Liver (tissue), 9 donors: ENCODE measurements around the gene CLN6. TPM values are rescaled to one million over a fixed set of nuclear protein-coding genes. Genes with fewer than 3 reads are reported as not detected.

Source experiments
- DNase-seq: peaks from one replicate; pipeline ENCODE4 v3.0.0-alpha.2; 2017; ENCODE audit warnings: low spot score
- H3K27ac ChIP-seq, 2 donors: one replicate each; pipeline ENCODE4 v1.7.0; 2013; ENCODE audit warnings: inconsistent platforms in 2 of 2, low read length in 2 of 2, control low read depth in 1 of 2, low read depth in 1 of 2, mild to moderate bottlenecking in 1 of 2
- H3K27me3 ChIP-seq, 4 donors: one replicate each; pipeline versions ENCODE4 v1.6.1 to v1.7.0; 2013; ENCODE audit warnings: low read length in 3 of 4, inconsistent platforms in 1 of 4, mild to moderate bottlenecking in 1 of 4, moderate library complexity in 1 of 4; ENCODE audit not compliant: control insufficient read depth in 4 of 4, insufficient read depth in 4 of 4
- H3K36me3 ChIP-seq, 4 donors: one replicate each; pipeline versions ENCODE4 v1.6.1 to v1.7.0; 2013; ENCODE audit warnings: low read length in 3 of 4, mild to moderate bottlenecking in 3 of 4, low read depth in 1 of 4, moderate library complexity in 1 of 4; ENCODE audit not compliant: control insufficient read depth in 4 of 4, insufficient read depth in 3 of 4
- H3K4me1 ChIP-seq, 4 donors: one replicate each; pipeline versions ENCODE4 v1.6.1 to v1.7.0; 2013; ENCODE audit warnings: low read length in 3 of 4, mild to moderate bottlenecking in 3 of 4, moderate library complexity in 1 of 4; ENCODE audit not compliant: control insufficient read depth in 4 of 4, insufficient read depth in 4 of 4
- H3K4me3 ChIP-seq, 3 donors: one replicate each; pipeline versions ENCODE4 v1.6.1 to v1.7.0; 2013; ENCODE audit warnings: low read length in 3 of 3, control low read depth in 1 of 3, low read depth in 1 of 3, mild to moderate bottlenecking in 1 of 3
- H3K9ac ChIP-seq, 2 donors: one replicate each; pipeline ENCODE4 v1.7.0; 2013; ENCODE audit warnings: low read length in 2 of 2, mild to moderate bottlenecking in 2 of 2, moderate library complexity in 2 of 2, control low read depth in 1 of 2, low read depth in 1 of 2
- H3K9me3 ChIP-seq, 4 donors: one replicate each; pipeline versions ENCODE4 v1.6.1 to v1.7.0; 2013; ENCODE audit warnings: low read length in 3 of 4; ENCODE audit not compliant: control insufficient read depth in 4 of 4
- CTCF ChIP-seq: fragments of 150-350 bp; IDR thresholded peaks from 2 replicates; pipeline ENCODE4 v1.5.1; 2017; ENCODE audit warnings: improper control_type of control experiment, low read depth, low read length; ENCODE audit not compliant: missing input control
- GABPA ChIP-seq, 2 donors: IDR thresholded peaks in 1 of 2; conservative IDR thresholded peaks in 1 of 2; 2 replicates each; pipeline ENCODE4 v1.6.1; 2016; ENCODE audit warnings: antibody characterized with exemption in 2 of 2, mild to moderate bottlenecking in 1 of 2, moderate library complexity in 1 of 2
- RAD21 ChIP-seq, 2 donors: IDR thresholded peaks; 2 replicates each; pipeline ENCODE4 v1.6.1; 2016; ENCODE audit warnings: antibody characterized with exemption in 2 of 2, mild to moderate bottlenecking in 2 of 2
- TAF1 ChIP-seq: conservative IDR thresholded peaks from 2 replicates; pipeline ENCODE4 v1.6.1; 2016; ENCODE audit warnings: antibody characterized with exemption, mild to moderate bottlenecking
- WGBS: extraction: QIAGEN DNeasy Blood & Tissue Kit; methylation state at CpG from one replicate; pipeline ENCODE4 v1.1.7; 2013; 5-methylcytosine and 5-hydroxymethylcytosine counted together
- polyA plus RNA-seq, 2 donors: library from polyadenylated mRNA; stranded (reverse) in 1 of 2; unstranded in 1 of 2; fragments of 200-250 nt in 1 of 2; fragments of >200 nt in 1 of 2; fragmentation: Nextera tagmentation in 1 of 2; extraction: Ambion mirVana in 1 of 2; gene quantifications; one replicate each; pipeline versions ENCODE4 v1.2.1 to v1.2.3, GENCODE V29; 2013 to 2015
- total RNA-seq, 2 donors: library from RNA; depleted of rRNA; stranded (reverse); fragments of >200 nt; gene quantifications; one replicate each; pipeline ENCODE4 v1.2.3, GENCODE V29; 2014
- TF ChIP-seq, protein P1 (sequence below): IDR thresholded peaks from 2 replicates; pipeline ENCODE4 v1.6.1; 2016; ENCODE audit warnings: antibody characterized with exemption
- TF ChIP-seq, protein P2 (sequence below): IDR thresholded peaks from 2 replicates; pipeline ENCODE4 v1.6.1; 2016; ENCODE audit warnings: antibody characterized with exemption, mild to moderate bottlenecking
- donor health status: healthy.
- donor health status: healthy.
- donor health status: healthy.
- donor health status: healthy.
- donor health status: healthy.

Gene CLN6
- total and polyA plus RNA-seq, 4 donors: 7.2 to 21.2 (median 15.4) TPM

DNA sequence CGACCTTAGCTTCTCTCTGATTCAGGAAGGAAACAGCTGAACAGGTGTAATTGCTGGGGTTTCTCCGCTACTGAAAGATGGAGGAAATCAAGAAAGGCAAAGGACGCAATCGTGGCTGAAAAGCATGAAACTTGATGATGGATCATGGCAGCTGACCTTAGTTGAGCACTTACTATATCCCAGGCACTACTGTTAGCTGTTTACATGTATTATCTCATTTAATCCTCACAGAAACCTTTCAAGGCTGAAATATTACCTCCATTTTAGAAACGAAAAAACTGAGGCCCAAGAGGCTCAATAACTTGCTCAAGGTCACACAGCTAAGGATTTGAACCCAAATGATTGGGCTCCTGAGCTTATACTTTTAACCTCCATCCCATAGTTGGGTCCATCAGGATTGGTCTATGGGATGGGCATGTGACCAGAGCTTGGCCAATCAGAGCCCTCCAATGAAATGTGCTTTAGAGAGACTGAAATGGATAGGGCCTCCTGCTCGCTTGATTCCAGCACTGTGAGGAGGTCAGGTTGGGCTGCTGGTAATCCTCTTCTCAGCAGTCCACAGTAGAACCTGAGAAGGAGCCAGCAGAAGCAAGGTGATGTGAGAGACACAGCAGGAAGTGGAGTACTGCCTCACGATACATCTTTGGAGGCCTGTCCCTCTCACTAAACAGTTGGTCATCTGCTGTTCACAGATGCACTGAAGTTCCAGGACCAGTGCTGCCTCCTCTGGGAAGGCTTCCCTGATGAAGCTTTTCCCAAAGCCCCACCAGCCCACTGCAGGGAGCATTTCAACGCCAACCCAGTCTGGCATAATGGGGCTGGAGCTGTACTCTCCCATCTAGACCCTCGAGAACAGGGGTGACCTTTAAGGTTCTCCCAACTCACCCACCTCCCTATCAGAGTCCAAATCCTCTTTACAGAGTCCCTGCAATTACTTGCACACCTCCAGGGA, 10.4 kb downstream of the CLN6 start:
- no peak for TF ChIP-seq TAF1
- 95% methylated on average over 9 of the region's 9 CpGs for WGBS
- peaks cover 0 to 11% (median 8%) of the 10 kb centered on the region in 4 donors for H3K4me1 ChIP-seq
- H3K9me3 ChIP-seq: no peaks in the 10 kb centered on the region
- no peak overlapping the region for H3K4me3 ChIP-seq
- no peak overlapping the region for H3K27ac ChIP-seq
- no peak overlapping the region for H3K9ac ChIP-seq
- H3K36me3 ChIP-seq: peaks cover 0 to 3% (median 0%) of the 10 kb centered on the region in 4 donors
- no peak for DNase-seq
- no peaks in the 10 kb centered on the region for H3K27me3 ChIP-seq

DNA sequence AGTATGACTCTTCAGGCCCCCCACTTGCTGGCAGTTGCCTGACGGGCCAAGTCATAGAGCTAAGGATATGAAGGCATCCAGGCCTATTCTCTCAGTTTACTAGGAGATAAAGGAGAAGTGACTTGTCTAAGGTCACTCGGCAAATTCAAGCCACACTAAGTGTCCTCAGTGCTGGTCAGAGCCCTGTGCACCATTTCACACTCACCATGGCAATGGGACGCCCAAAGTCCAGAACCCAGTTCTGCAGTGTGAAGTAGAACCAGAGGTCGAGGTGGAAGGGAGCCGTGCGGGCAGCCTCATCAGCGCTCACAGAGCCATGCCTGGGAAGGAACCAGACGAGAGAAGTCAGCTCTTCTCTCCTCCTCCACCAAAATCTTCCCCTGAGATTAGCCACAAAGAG, 11.2 kb downstream of the CLN6 start:
- Histone ChIP-seq H3K9ac (no peak overlapping the region), H3K27me3 (no peaks in the 10 kb centered on the region), H3K4me1 (peaks cover 0 to 8% (median 5%) of the 10 kb centered on the region in 4 donors), H3K9me3 (no peaks in the 10 kb centered on the region), H3K27ac (no peak overlapping the region), H3K36me3 (peaks cover 0 to 3% (median 0%) of the 10 kb centered on the region in 4 donors), H3K4me3 (no peak overlapping the region)
- no peak for TF ChIP-seq GABPA (IDR thresholded peaks at IDR 0.05 in 1 of 2, conservative IDR thresholded peaks at IDR 0.05 in 1 of 2)
- DNase-seq: no peak
- WGBS: 98% methylated on average over 8 of the region's 8 CpGs

- H3K27me3 ChIP-seq: no peaks in the 10 kb centered on the region
- WGBS: 86% methylated on average over 4 of the region's 4 CpGs
- H3K4me1 ChIP-seq: peaks cover 0 to 5% (median under 1%) of the 10 kb centered on the region in 4 donors
- no peak overlapping the region for H3K9ac ChIP-seq
- no peak for DNase-seq
- no peaks in the 10 kb centered on the region for H3K9me3 ChIP-seq
- H3K36me3 ChIP-seq: peaks cover 0 to 3% (median 0%) of the 10 kb centered on the region in 4 donors
- no peak for TF ChIP-seq CTCF
- TF ChIP-seq, protein P1, sequence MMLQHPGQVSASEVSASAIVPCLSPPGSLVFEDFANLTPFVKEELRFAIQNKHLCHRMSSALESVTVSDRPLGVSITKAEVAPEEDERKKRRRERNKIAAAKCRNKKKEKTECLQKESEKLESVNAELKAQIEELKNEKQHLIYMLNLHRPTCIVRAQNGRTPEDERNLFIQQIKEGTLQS: no peak
- TF ChIP-seq, protein P2, sequence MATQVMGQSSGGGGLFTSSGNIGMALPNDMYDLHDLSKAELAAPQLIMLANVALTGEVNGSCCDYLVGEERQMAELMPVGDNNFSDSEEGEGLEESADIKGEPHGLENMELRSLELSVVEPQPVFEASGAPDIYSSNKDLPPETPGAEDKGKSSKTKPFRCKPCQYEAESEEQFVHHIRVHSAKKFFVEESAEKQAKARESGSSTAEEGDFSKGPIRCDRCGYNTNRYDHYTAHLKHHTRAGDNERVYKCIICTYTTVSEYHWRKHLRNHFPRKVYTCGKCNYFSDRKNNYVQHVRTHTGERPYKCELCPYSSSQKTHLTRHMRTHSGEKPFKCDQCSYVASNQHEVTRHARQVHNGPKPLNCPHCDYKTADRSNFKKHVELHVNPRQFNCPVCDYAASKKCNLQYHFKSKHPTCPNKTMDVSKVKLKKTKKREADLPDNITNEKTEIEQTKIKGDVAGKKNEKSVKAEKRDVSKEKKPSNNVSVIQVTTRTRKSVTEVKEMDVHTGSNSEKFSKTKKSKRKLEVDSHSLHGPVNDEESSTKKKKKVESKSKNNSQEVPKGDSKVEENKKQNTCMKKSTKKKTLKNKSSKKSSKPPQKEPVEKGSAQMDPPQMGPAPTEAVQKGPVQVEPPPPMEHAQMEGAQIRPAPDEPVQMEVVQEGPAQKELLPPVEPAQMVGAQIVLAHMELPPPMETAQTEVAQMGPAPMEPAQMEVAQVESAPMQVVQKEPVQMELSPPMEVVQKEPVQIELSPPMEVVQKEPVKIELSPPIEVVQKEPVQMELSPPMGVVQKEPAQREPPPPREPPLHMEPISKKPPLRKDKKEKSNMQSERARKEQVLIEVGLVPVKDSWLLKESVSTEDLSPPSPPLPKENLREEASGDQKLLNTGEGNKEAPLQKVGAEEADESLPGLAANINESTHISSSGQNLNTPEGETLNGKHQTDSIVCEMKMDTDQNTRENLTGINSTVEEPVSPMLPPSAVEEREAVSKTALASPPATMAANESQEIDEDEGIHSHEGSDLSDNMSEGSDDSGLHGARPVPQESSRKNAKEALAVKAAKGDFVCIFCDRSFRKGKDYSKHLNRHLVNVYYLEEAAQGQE: no peak
- no peak for TF ChIP-seq RAD21 (IDR thresholded peaks at IDR 0.05)
- TF ChIP-seq GABPA (IDR thresholded peaks at IDR 0.05 in 1 of 2, conservative IDR thresholded peaks at IDR 0.05 in 1 of 2): no peak
- TF ChIP-seq TAF1: no peak
- H3K4me3 ChIP-seq: no peak overlapping the region
- H3K27ac ChIP-seq: no peak overlapping the region
These were observed 12.2 kb downstream of the CLN6 start for GRCh38 chr15:68217341-68217740.
